Measurements from ENCODE around the gene HDAC8.
A peak's percentile ranks its signal among the peaks of the same experiment; 100 is the strongest.
"Not testable (repeated sequence)": the region's sequence is repeated elsewhere in the genome, so short reads cannot be mapped to it uniquely, and the experiment has no call there.

Gene HDAC8

GRCh38 chrX:72326605-72327300 lies 245.9 kb downstream of the HDAC8 start:
- DNase-seq (ENCODE audit: low read depth, low spot score), result no peak

GRCh38 chrX:72319651-72320050 lies 253.0 kb downstream of the HDAC8 start:
- not testable (repeated sequence) for DNase-seq (ENCODE audit: low read depth, low spot score)

DNA sequence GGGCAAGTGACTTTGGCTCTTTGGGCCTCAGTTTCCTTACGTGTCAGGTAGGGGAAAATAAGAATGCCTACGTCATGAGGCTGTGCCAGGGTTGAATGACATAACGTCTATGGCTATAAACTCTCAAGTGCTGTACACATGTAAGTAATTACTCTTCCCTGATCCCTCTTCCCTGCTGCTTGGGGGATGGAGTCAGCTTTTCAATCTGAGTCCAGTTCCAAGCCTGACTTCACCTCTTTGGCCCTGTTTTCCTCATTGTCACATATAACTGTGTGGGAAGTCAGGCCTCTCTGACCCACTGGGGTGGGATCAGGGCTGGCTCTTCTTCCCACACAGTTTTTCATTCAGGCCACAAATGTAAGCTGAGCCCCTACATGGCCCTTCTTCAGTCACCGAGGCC lies 255.5 kb downstream of the HDAC8 start:
- DNase-seq (ENCODE audit: low read depth, low spot score), result no peak

GRCh38 chrX:72316408-72317110 lies 256.1 kb downstream of the HDAC8 start:
- no peak for DNase-seq (ENCODE audit: low read depth, low spot score)

- no peak for DNase-seq (ENCODE audit: low read depth, low spot score)
Observed at GRCh38 chrX:72314881-72315280, 257.8 kb downstream of the HDAC8 start.

DNA sequence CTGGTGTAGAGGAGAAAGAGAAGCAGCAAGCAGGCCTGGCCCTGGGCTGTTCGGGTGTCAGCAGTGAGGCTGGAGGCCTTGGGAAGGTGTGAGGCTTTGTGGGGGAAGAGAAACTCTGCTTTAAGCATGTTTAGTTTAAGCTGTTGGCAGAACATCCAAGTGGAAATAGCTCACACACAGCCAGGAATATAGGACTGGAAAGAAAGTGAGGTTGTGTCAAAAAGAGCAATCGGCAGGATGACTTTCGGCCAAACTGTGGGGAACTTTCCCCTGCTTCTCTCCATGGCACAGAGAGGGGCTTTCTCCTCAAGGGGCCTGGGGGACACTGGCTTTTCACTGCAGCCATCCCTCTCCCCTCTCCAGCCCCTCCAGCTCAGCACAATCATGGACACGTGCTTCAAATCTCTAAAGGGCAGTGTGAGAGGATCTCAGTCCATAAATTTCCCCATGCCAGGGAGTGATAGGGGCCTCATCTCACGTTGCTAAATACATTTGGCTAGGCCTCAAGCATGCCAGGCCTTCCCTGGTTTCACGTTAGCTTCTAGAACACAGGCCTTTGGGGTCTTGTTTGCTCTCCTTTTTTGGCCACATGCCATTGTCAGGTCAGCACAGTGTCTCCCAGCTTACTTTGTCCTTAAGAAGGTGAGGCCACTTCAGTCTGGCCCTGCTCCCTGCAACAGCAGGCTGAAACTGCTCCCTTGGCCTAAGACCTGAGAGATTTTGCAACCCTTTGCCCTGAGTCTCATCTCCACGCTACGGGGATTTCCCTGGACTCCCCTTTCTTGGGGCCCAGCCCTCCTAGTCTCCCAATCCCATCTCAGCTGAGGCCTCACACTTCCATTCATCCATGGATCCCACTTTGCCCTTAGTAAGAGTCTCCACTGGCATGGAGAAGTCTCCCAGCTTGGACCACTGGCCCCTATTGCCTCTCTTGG lies 258.7 kb downstream of the HDAC8 start:
- DNase-seq (ENCODE audit: low read depth, low spot score), result no peak

- no peak for DNase-seq (ENCODE audit: low read depth, low spot score)
Observed at GRCh38 chrX:72312311-72312940, 260.2 kb downstream of the HDAC8 start.

- peak; percentile 65 for DNase-seq (ENCODE audit: low read depth, low spot score)
Observed at GRCh38 chrX:72309297-72310071, 263.2 kb downstream of the HDAC8 start.

DNA sequence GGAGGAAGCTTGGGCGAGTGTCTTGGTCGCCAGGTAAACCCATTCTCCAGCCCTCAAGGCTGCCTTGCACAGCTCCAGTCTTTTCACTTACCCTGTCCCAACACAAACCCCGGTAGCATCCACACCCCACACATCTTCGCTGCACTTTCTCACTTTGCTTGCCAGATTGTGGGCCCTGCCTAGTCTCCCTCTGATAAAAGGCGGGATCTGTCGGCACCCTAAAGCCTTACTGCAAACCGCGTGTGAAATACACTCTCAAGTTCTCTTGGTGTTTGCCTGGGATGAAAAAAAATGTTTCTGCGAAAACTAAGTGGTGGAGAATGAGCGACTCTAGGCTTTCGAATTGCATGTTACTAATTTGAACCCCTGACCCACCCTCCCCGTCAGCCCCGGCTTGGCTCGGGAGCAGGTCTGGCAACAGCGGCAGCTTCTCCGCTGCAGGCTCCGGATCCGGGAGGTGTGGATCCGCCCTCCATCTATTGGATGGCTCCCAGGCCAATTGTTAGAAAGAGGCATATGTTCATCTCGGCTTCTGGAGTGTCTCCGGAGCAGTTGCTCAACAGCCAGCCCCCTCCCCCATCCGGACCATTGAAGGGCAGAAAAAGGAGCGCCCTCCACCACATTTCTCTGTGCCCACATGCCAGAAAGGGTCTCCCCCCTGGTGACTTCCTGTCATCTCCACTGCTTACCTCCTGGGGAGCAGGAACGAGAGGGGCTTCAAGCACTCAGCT lies 263.9 kb downstream of the HDAC8 start:
- peak; percentile 91 for DNase-seq (ENCODE audit: low read depth, low spot score)

DNA sequence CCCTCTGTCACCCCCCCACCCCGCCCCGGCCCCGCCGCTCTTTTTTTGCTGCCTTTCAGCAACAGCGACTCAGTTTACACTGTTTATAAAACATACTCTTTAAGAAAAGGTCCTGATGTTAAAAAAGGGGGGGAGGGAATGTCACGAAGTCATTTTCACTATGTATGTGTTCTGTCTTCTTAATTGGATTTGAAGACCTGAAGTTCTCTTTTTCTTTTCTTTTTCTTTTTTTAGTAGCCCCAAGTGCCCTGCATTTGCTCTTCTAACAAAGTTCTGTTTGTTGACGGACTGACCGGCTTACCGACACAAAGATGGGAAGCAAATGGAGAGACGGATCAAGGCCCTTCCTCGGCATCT lies 264.5 kb downstream of the HDAC8 start:
- no peak for DNase-seq (ENCODE audit: low read depth, low spot score)

DNA sequence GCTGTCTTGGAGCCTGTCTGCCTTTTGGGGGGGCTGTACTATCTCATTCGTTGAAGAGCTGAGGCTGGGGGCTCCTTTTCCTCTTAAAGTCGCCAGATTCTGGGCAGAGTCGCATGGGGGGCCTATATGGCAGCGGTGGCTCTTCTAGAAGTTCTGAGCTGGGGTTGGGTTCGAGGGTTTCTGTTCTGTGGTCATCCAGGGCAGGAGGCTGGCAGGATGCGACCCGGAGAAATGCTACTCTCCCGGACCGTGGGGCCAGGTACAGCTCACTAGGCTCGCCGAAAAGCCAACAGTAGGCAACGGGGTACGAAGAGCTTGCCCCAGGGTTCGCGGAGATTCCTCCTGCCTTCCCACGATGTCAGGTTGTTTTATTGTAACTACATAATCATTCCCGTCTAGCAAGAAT lies 265.0 kb downstream of the HDAC8 start:
- no peak for DNase-seq (ENCODE audit: low read depth, low spot score)

GRCh38 chrX:72306851-72307645 lies 265.6 kb downstream of the HDAC8 start:
- peak; percentile 86 for DNase-seq (ENCODE audit: low read depth, low spot score)

DNA sequence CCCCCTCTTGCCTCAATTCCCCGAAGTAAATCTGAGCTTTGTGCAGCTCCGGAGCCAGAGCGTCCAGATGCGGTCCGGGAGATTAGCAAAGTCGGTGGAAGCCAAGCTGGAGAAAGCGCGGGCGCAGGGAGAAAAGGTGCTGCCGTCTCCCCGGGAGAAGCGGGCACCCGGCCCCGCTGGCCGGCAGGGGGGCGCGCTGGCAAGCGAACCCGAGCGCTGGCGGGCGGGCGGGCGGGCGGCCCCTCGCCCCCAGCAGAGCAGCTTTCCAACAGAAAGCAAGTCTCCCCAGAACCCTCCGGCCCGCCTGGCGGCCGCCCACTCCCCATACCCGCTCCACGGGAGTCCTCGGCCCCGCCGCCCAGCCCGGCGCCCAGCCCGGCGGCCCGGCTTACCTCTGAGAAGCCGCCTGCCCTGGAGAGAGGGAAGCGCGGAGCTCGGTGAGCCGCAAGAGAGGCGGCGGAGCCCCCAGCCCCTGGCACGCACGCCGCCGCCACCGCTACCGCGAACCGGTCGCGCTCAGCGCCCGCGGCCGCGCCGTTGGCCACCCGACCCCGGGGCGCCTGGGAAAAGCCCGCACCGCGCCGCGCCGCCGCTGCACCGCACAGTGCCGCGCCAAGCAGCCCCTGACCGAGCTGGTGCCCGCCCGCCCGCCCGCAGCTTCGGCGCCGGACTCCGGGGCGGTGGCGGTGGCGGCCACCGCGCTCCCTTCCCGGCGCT lies 266.4 kb downstream of the HDAC8 start:
- no peak for DNase-seq (ENCODE audit: low read depth, low spot score)

GRCh38 chrX:72305286-72306084 lies 267.2 kb downstream of the HDAC8 start, which contains the start of gene CITED1:
Gene CITED1 (minus strand): TSS chrX:72305914. CDS start chrX:72302869, 3,045 bp downstream.
- DNase-seq (ENCODE audit: low read depth, low spot score), result peak; percentile 69

DNA sequence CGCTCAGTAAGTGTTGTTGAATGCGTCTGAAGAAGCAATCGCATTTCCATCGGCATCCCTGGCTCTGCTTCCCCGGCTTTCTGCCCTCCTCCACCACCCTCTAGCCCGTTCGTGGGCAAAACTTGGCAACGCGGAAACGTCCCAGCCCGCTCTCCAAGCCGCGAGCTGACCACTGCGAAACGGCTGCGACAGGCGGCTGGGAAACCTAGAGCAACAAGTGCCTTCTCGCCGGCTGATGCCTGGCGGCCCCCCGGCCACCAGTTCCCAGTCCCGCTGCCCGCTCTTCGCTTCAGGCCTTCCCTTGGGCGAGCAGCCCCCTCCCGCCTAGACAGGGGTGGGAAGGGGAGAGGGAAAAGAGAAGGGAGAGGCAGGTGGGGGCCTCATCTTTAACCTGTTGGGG lies 267.8 kb downstream of the HDAC8 start:
- DNase-seq (ENCODE audit: low read depth, low spot score), result peak; percentile 51

GRCh38 chrX:72301781-72302180 lies 270.9 kb downstream of the HDAC8 start:
- DNase-seq (ENCODE audit: low read depth, low spot score), result no peak

GRCh38 chrX:72299891-72300630 lies 272.6 kb downstream of the HDAC8 start:
- DNase-seq (ENCODE audit: low read depth, low spot score), result no peak
